ENCODE results near the gene KMT2C. TPM values are rescaled to one million over a fixed set of nuclear protein-coding genes. Genes with fewer than 3 reads are reported as not detected.

Gene KMT2C
- total and polyA plus RNA-seq, 4 donors, result 6.3 to 35.3 (median 19.3) TPM

DNA sequence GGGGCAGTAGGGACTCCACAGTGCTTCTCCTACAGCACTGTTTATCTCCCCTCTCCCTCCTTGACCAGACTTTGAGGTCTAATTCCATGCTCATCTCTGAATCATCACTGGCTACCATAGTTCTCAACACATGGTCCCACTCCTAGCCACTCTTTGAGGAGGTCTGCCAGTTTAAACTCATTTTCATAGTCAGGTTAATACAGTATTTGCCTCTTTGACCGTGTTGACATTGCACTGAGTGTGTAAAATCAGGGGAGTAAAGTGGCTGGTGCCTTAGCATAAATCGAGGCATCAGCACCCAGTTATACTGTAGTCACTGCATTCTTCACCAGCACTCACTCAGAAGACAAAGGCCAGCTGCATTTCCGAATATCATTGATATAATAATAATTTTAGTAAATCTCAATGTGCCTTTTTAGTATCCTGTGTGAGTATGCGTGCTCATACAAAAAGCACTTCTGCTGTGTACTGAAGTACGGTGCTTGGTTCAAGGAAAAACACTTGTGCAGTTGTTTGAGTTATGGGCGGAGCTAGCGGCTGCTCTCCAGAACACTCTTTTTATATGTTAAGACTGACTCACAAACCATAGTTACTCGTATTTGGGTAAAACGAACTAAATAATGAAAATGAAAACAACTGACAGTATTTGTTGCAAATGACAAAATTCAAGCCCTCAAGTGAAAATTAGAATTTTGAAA lies 320.6 kb downstream of the KMT2C start:
- WGBS, result 95% methylated on average over 9 of the region's 9 CpGs
- DNase-seq (ENCODE audit: low spot score), result no peak
- Histone ChIP-seq H3K36me3 (ENCODE audit: control insufficient read depth in 4 of 4, insufficient read depth in 3 of 4, low read depth in 1 of 4, low read length in 3 of 4) (peaks cover 6 to 31% (median 22%) of the 10 kb centered on the region in 4 donors), H3K9me3 (ENCODE audit: control insufficient read depth in 4 of 4, low read length in 3 of 4) (no peaks in the 10 kb centered on the region), H3K9ac (ENCODE audit: low read depth in 1 of 2, low read length in 2 of 2) (no peak overlapping the region), H3K27me3 (ENCODE audit: control insufficient read depth in 4 of 4, insufficient read depth in 4 of 4, low read length in 3 of 4) (no peaks in the 10 kb centered on the region), H3K4me3 (ENCODE audit: low read depth in 1 of 3, low read length in 3 of 3) (no peak overlapping the region), H3K27ac (ENCODE audit: low read depth in 1 of 2, low read length in 2 of 2) (no peak overlapping the region), H3K4me1 (ENCODE audit: control insufficient read depth in 4 of 4, insufficient read depth in 4 of 4, low read length in 3 of 4) (no peaks in the 10 kb centered on the region)
- TF ChIP-seq, protein P1, sequence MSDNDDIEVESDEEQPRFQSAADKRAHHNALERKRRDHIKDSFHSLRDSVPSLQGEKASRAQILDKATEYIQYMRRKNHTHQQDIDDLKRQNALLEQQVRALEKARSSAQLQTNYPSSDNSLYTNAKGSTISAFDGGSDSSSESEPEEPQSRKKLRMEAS (IDR thresholded peaks at IDR 0.05), result no peak
- TF ChIP-seq JUND (IDR thresholded peaks at IDR 0.05) (no peak), GABPA (IDR thresholded peaks at IDR 0.05 in 1 of 2, conservative IDR thresholded peaks at IDR 0.05 in 1 of 2) (no peak), RXRA (IDR thresholded peaks at IDR 0.05) (no peak), RAD21 (IDR thresholded peaks at IDR 0.05) (no peak), HNF4G (IDR thresholded peaks at IDR 0.05) (no peak)

DNA sequence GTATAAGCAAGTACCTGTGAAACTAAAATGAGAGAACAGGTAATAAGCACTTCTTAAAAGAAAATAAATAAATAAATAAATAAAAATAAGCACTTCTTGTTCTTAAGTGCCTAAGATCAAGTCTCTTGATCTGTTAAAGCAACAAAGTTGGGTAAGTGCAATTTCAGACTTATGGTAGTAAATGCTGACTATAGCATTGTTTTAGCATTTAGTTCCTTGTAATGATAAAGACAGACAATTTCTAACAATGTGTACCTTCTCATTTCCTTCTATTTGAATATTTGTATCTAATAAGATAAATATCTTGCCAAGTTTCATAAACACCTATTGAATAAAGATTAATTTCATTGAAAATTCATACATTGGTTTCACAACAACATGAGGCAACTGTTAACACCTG lies 323.0 kb downstream of the KMT2C start:
- no peak for DNase-seq (ENCODE audit: low spot score)
- H3K27me3 ChIP-seq (ENCODE audit: control insufficient read depth in 4 of 4, insufficient read depth in 4 of 4, low read length in 3 of 4), result no peaks in the 10 kb centered on the region
- no peak overlapping the region for H3K9ac ChIP-seq (ENCODE audit: low read depth in 1 of 2, low read length in 2 of 2)
- H3K4me1 ChIP-seq (ENCODE audit: control insufficient read depth in 4 of 4, insufficient read depth in 4 of 4, low read length in 3 of 4), result no peaks in the 10 kb centered on the region
- TF ChIP-seq TAF1 (conservative IDR thresholded peaks at IDR 0.05) (no peak), ATF3 (IDR thresholded peaks at IDR 0.05) (no peak), YY1 (IDR thresholded peaks at IDR 0.05) (no peak), CTCF (IDR thresholded peaks at IDR 0.05; ENCODE audit: low read depth, low read length, missing input control) (no peak), JUND (IDR thresholded peaks at IDR 0.05) (no peak), EGR1 (IDR thresholded peaks at IDR 0.05; ENCODE audit: low read depth in 2 of 2) (no peak), GABPA (IDR thresholded peaks at IDR 0.05 in 1 of 2, conservative IDR thresholded peaks at IDR 0.05 in 1 of 2) (no peak), REST (IDR thresholded peaks at IDR 0.05) (no peak), FOXA2 (IDR thresholded peaks at IDR 0.05) (no peak), HNF4G (IDR thresholded peaks at IDR 0.05) (no peak), NR2F2 (IDR thresholded peaks at IDR 0.05) (no peak), RAD21 (IDR thresholded peaks at IDR 0.05) (no peak), HNF4A (conservative IDR thresholded peaks at IDR 0.05) (no peak), FOXA1 (IDR thresholded peaks at IDR 0.05) (no peak), SP1 (IDR thresholded peaks at IDR 0.05) (no peak), RXRA (IDR thresholded peaks at IDR 0.05) (no peak), ZBTB33 (IDR thresholded peaks at IDR 0.05) (no peak)
- TF ChIP-seq, protein P1 (IDR thresholded peaks at IDR 0.05), result no peak
- peaks cover 5 to 21% (median 11%) of the 10 kb centered on the region in 4 donors for H3K36me3 ChIP-seq (ENCODE audit: control insufficient read depth in 4 of 4, insufficient read depth in 3 of 4, low read depth in 1 of 4, low read length in 3 of 4)
- H3K27ac ChIP-seq (ENCODE audit: low read depth in 1 of 2, low read length in 2 of 2), result no peak overlapping the region
- no peak overlapping the region for H3K4me3 ChIP-seq (ENCODE audit: low read depth in 1 of 3, low read length in 3 of 3)
- no peaks in the 10 kb centered on the region for H3K9me3 ChIP-seq (ENCODE audit: control insufficient read depth in 4 of 4, low read length in 3 of 4)

Data from liver (tissue), 9 donors.